H9 (cell line): ENCODE data around the gene LIX1. TPM values are rescaled to one million over a fixed set of nuclear protein-coding genes. Genes with fewer than 3 reads are reported as not detected.

Experiments used
- DNase-seq: peaks from one replicate; pipeline ENCODE4 v3.0.0-alpha.2; 2017
- H2AFZ ChIP-seq: one replicate; pipeline ENCODE4 v1.6.1; 2013; ENCODE audit warnings: mild to moderate bottlenecking, low read length, control low read depth, moderate library complexity
- H2AK5ac ChIP-seq: 2 replicates; pipeline ENCODE4 v1.6.1; 2013; ENCODE audit warnings: low read length, control low read depth, mixed read lengths; ENCODE audit not compliant: insufficient read length
- H2BK120ac ChIP-seq: one replicate; pipeline ENCODE4 v1.6.1; 2013; ENCODE audit warnings: low read depth, mild to moderate bottlenecking, low read length, control low read depth, inconsistent platforms; ENCODE audit not compliant: poor library complexity, severe bottlenecking
- H2BK12ac ChIP-seq: 2 replicates; pipeline ENCODE4 v1.6.1; 2013; ENCODE audit warnings: low read length, control low read depth, mixed read lengths, low read depth; ENCODE audit not compliant: insufficient read length
- H2BK15ac ChIP-seq: 2 replicates; pipeline ENCODE4 v1.6.1; 2013; ENCODE audit warnings: low read depth, low read length, control low read depth
- H2BK20ac ChIP-seq: one replicate; pipeline ENCODE4 v1.6.1; 2013; ENCODE audit warnings: low read depth, mild to moderate bottlenecking, low read length, control low read depth, inconsistent platforms; ENCODE audit not compliant: poor library complexity, severe bottlenecking
- H2BK5ac ChIP-seq: 2 replicates; pipeline ENCODE4 v1.6.1; 2013; ENCODE audit warnings: low read length, control low read depth, mixed read lengths; ENCODE audit not compliant: insufficient read length
- H3K14ac ChIP-seq: 2 replicates; pipeline ENCODE4 v1.6.1; 2013; ENCODE audit warnings: low read length, control low read depth; ENCODE audit not compliant: insufficient read depth
- H3K18ac ChIP-seq: 2 replicates; pipeline ENCODE4 v1.6.1; 2013; ENCODE audit warnings: low read depth, mild to moderate bottlenecking, mixed read lengths, low read length, control low read depth; ENCODE audit not compliant: insufficient read length
- H3K23ac ChIP-seq: 2 replicates; pipeline ENCODE4 v1.6.1; 2013; ENCODE audit warnings: low read length, control low read depth, mixed read lengths, low read depth; ENCODE audit not compliant: insufficient read length
- H3K23me2 ChIP-seq: 2 replicates; pipeline ENCODE4 v1.6.1; 2013; ENCODE audit warnings: low read depth, mild to moderate bottlenecking, mixed read lengths, low read length, control low read depth; ENCODE audit not compliant: insufficient read length, poor library complexity, severe bottlenecking
- H3K27ac ChIP-seq: 2 replicates; pipeline ENCODE4 v1.5.1; 2013; ENCODE audit warnings: low read length, control low read depth, mixed read lengths, low read depth; ENCODE audit not compliant: insufficient read length
- H3K27me3 ChIP-seq: 2 replicates; pipeline ENCODE4 v1.6.1; 2013; ENCODE audit warnings: low read length, control low read depth, inconsistent platforms; ENCODE audit not compliant: insufficient read depth
- H3K4ac ChIP-seq: 2 replicates; pipeline ENCODE4 v1.6.1; 2013; ENCODE audit warnings: low read depth, mild to moderate bottlenecking, control low read depth, inconsistent platforms, low read length, moderate library complexity
- H3K4me1 ChIP-seq: 2 replicates; pipeline ENCODE4 v1.6.1; 2013; ENCODE audit warnings: low read length, control low read depth, inconsistent platforms; ENCODE audit not compliant: insufficient read depth
- H3K4me2 ChIP-seq: 2 replicates; pipeline ENCODE4 v1.6.1; 2013; ENCODE audit warnings: low read length, control low read depth, mixed read lengths; ENCODE audit not compliant: insufficient read length, insufficient read depth
- H3K56ac ChIP-seq: 2 replicates; pipeline ENCODE4 v1.6.1; 2013; ENCODE audit warnings: low read depth, mild to moderate bottlenecking, mixed read lengths, low read length, control low read depth; ENCODE audit not compliant: insufficient read length
- H3K79me1 ChIP-seq: 2 replicates; pipeline ENCODE4 v1.6.1; 2013; ENCODE audit warnings: low read depth, mild to moderate bottlenecking, moderate library complexity, low read length, control low read depth, inconsistent platforms; ENCODE audit not compliant: insufficient read depth, poor library complexity, severe bottlenecking
- H3K79me2 ChIP-seq: 2 replicates; pipeline ENCODE4 v1.6.1; 2013; ENCODE audit warnings: low read length, control low read depth, inconsistent platforms; ENCODE audit not compliant: insufficient read depth
- H3K9ac ChIP-seq: 2 replicates; pipeline ENCODE4 v1.6.1; 2013; ENCODE audit warnings: low read length, control low read depth, mixed read lengths; ENCODE audit not compliant: insufficient read length; ENCODE audit errors: extremely low read depth
- H3K9me3 ChIP-seq: one replicate; pipeline ENCODE4 v1.6.1; 2013; ENCODE audit warnings: low read depth, low read length, inconsistent platforms; ENCODE audit not compliant: control insufficient read depth
- H3T11ph ChIP-seq: one replicate; pipeline ENCODE4 v1.6.1; 2013; ENCODE audit warnings: mild to moderate bottlenecking, low read length, control low read depth, inconsistent platforms
- H4K20me1 ChIP-seq: one replicate; pipeline ENCODE4 v1.6.1; 2013; ENCODE audit not compliant: control insufficient read depth, insufficient read length, insufficient read depth
- H4K5ac ChIP-seq: 2 replicates; pipeline ENCODE4 v1.6.1; 2013; ENCODE audit warnings: low read depth, mild to moderate bottlenecking, mixed read lengths, low read length, control low read depth; ENCODE audit not compliant: insufficient read length
- H4K8ac ChIP-seq: replicated peaks from 2 replicates; pipeline ENCODE4 v1.6.1; 2013; ENCODE audit warnings: low read length, control low read depth, mixed read lengths, low read depth; ENCODE audit not compliant: insufficient read length
- H4K91ac ChIP-seq: 2 replicates; pipeline ENCODE4 v1.6.1; 2013; ENCODE audit warnings: low read depth, mild to moderate bottlenecking, moderate library complexity, mixed read lengths, low read length, control low read depth; ENCODE audit not compliant: insufficient read length
- H3K27ac Mint-ChIP-seq, 3 experiments: 2 replicates in 2 of 3; 3 replicates in 1 of 3; pipeline ENCODE4 v1.8.0; 2020 to 2021; ENCODE audit warnings: mixed read lengths in 3 of 3, mild to moderate bottlenecking in 1 of 3, moderate library complexity in 1 of 3
- H3K27me3 Mint-ChIP-seq: 2 replicates; pipeline ENCODE4 v1.8.0; 2021; ENCODE audit warnings: low read depth, mild to moderate bottlenecking, moderate library complexity, mixed read lengths
- H3K36me3 Mint-ChIP-seq, 3 experiments: 2 replicates in 2 of 3; 3 replicates in 1 of 3; pipeline ENCODE4 v1.8.0; 2020 to 2021; ENCODE audit warnings: low read depth in 3 of 3, mixed read lengths in 3 of 3; ENCODE audit not compliant: insufficient read depth in 1 of 3
- H3K4me1 Mint-ChIP-seq, 2 experiments: 2 replicates each; pipeline ENCODE4 v1.8.0; 2020; ENCODE audit warnings: mixed read lengths in 2 of 2
- H3K4me3 Mint-ChIP-seq, 2 experiments: 2 replicates in 1 of 2; 3 replicates in 1 of 2; pipeline ENCODE4 v1.8.0; 2020 to 2021; ENCODE audit warnings: mild to moderate bottlenecking in 2 of 2, mixed read lengths in 2 of 2, moderate library complexity in 1 of 2
- H3K9me3 Mint-ChIP-seq, 2 experiments: 2 replicates in 1 of 2; 3 replicates in 1 of 2; pipeline ENCODE4 v1.8.0; 2020; ENCODE audit warnings: mild to moderate bottlenecking in 2 of 2, mixed read lengths in 2 of 2, moderate library complexity in 1 of 2
- CTCF ChIP-seq: fragments of 200-600 bp; sonication (generic); conservative IDR thresholded peaks from 3 replicates; pipeline ENCODE4 v1.8.0; 2021; ENCODE audit warnings: antibody characterized with exemption, mild to moderate bottlenecking
- WGBS: extraction: QIAGEN DNeasy Blood & Tissue Kit; methylation state at CpG from one replicate; pipeline ENCODE4 v1.1.7; 2013; ENCODE audit warnings: missing lambda C conversion rate, low lambda C conversion rate, mixed read lengths; ENCODE audit not compliant: insufficient read length; ENCODE audit errors: extremely low coverage; 5-methylcytosine and 5-hydroxymethylcytosine counted together
- total RNA-seq: library from RNA; stranded (reverse); gene quantifications from 2 replicates; pipeline ENCODE4 v1.2.1, GENCODE V29; 2021

The LIX1 gene
- total RNA-seq, 1 experiment from 2014 or later: 0.13 TPM

DNA sequence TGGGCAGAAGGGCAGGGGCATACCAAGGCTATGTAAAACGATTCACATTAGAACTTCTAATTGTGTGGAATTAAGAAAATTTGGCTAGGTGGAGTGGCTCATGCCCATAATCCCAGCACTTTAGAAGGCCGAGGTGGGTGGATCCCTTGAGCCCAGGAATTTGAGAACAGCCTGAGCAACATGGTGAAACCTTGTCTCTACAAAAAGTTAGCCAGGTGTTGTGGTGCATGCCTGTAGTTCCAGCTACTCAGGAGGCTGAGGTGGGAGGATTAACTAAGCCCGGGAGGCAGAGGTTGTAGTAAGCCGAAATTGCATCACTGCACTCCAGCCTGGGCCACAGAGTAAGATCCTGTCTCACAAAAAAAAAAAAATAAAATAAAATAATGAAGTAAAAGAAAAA is 65.2 kb downstream of the LIX1 start:
- no peak overlapping the region for H4K91ac ChIP-seq
- no peak overlapping the region for H3K4ac ChIP-seq
- no peak overlapping the region for H3K4me2 ChIP-seq
- no peak overlapping the region for H3K9ac ChIP-seq
- H3K36me3 Mint-ChIP-seq: no peaks in the 10 kb centered on the region; a peak in 1 of 7 replicates
- H2BK5ac ChIP-seq: no peak overlapping the region
- H2BK120ac ChIP-seq: no peak overlapping the region
- H3K27ac Mint-ChIP-seq: no peak overlapping the region
- WGBS: no CpG with 5 or more reads among the region's 4 CpGs
- no peaks in the 10 kb centered on the region for H3K27me3 ChIP-seq
- H4K20me1 ChIP-seq: no peaks in the 10 kb centered on the region
- H3K79me1 ChIP-seq: no peaks in the 10 kb centered on the region
- H2BK20ac ChIP-seq: no peak overlapping the region
- H3K18ac ChIP-seq: no peak overlapping the region
- H4K5ac ChIP-seq: no peak overlapping the region
- no peak overlapping the region for H3K14ac ChIP-seq
- DNase-seq: no peak
- no peak overlapping the region for H2AK5ac ChIP-seq
- no peak overlapping the region for H2AFZ ChIP-seq
- no peak overlapping the region for H3K4me3 Mint-ChIP-seq
- peaks cover 0 to 4% of the 10 kb centered on the region in 2 experiments; a peak in 1 of 4 replicates for H3K4me1 Mint-ChIP-seq
- no peaks in the 10 kb centered on the region for H3K79me2 ChIP-seq
- H3K9me3 Mint-ChIP-seq: no peaks in the 10 kb centered on the region
- no peak overlapping the region for H4K8ac ChIP-seq
- H3K27ac ChIP-seq: no peak overlapping the region
- no peak overlapping the region for H3K23ac ChIP-seq
- no peaks in the 10 kb centered on the region for H3K23me2 ChIP-seq
- 0 out of 2 replicates have a peak, but pooled peaks cover 2% of the 10 kb centered on the region for H3K4me1 ChIP-seq
- TF ChIP-seq CTCF: no peak
- H2BK12ac ChIP-seq: no peak overlapping the region
- no peak overlapping the region for H3K56ac ChIP-seq
- H2BK15ac ChIP-seq: no peak overlapping the region
- H3K9me3 ChIP-seq: no peaks in the 10 kb centered on the region
- H3K27me3 Mint-ChIP-seq: no peaks in the 10 kb centered on the region
- no peak overlapping the region for H3T11ph ChIP-seq
